Lung (tissue), 12 donors: ENCODE data around the gene ALG14. TPM values are rescaled to one million over a fixed set of nuclear protein-coding genes. Genes with fewer than 3 reads are reported as not detected.
A peak's percentile ranks its signal among the peaks of the same experiment; 100 is the strongest.

Experiments
- ATAC-seq: fragments of 200-7000 bp; cut with Tn5 transposase; one replicate; pipeline ENCODE4 v1.9.1; 2020; ENCODE audit warnings: moderate number of reproducible peaks; ENCODE audit not compliant: insufficient read depth, low FRiP score
- DNase-seq, 3 donors: peaks; one replicate each; pipeline ENCODE4 v3.0.0-alpha.2; 2013 to 2017
- H3K27ac ChIP-seq, 2 donors: one replicate each; pipeline ENCODE4 v1.5.1; 2013; ENCODE audit warnings: mild to moderate bottlenecking in 2 of 2, moderate library complexity in 2 of 2, control low read depth in 1 of 2, inconsistent platforms in 1 of 2, low read depth in 1 of 2, low read length in 1 of 2
- H3K27me3 ChIP-seq, 3 donors: one replicate each; pipeline ENCODE4 v1.5.1; 2013; ENCODE audit warnings: low read length in 2 of 3; ENCODE audit not compliant: control insufficient read depth in 3 of 3, insufficient read depth in 3 of 3
- H3K36me3 ChIP-seq, 4 donors: one replicate each; pipeline ENCODE4 v1.5.1; 2013; ENCODE audit warnings: low read length in 4 of 4, mild to moderate bottlenecking in 1 of 4, moderate library complexity in 1 of 4; ENCODE audit not compliant: control insufficient read depth in 4 of 4, insufficient read depth in 4 of 4
- H3K4me1 ChIP-seq, 5 donors: one replicate each; pipeline ENCODE4 v1.5.1; 2013; ENCODE audit warnings: low read length in 5 of 5, mild to moderate bottlenecking in 2 of 5, moderate library complexity in 1 of 5; ENCODE audit not compliant: control insufficient read depth in 5 of 5, insufficient read depth in 5 of 5
- H3K4me3 ChIP-seq: one replicate; pipeline ENCODE4 v1.5.1; 2013; ENCODE audit warnings: mild to moderate bottlenecking, control low read depth, moderate library complexity
- H3K9ac ChIP-seq, 2 donors: one replicate each; pipeline ENCODE4 v1.5.1; 2013; ENCODE audit warnings: low read length in 2 of 2, control low read depth in 1 of 2; ENCODE audit not compliant: insufficient read depth in 1 of 2
- H3K9me3 ChIP-seq, 4 donors: one replicate each; pipeline ENCODE4 v1.5.1; 2013; ENCODE audit warnings: low read length in 3 of 4, mild to moderate bottlenecking in 1 of 4, moderate library complexity in 1 of 4; ENCODE audit not compliant: control insufficient read depth in 4 of 4, insufficient read depth in 3 of 4
- CTCF ChIP-seq: IDR thresholded peaks from 2 replicates; pipeline ENCODE4 v1.5.1; 2012; ENCODE audit warnings: mild to moderate bottlenecking; ENCODE audit errors: control extremely low read depth, extremely low read depth
- WGBS, 2 donors: extraction: QIAGEN DNeasy Blood & Tissue Kit; methylation state at CpG; one replicate each; pipeline ENCODE4 v1.1.7; 2013; 5-methylcytosine and 5-hydroxymethylcytosine counted together
- polyA plus RNA-seq, 2 donors: library from polyadenylated mRNA; stranded (reverse); fragments of 200-250 nt; gene quantifications; one replicate each; pipeline ENCODE4 v1.2.1, GENCODE V29; 2013
- total RNA-seq, 2 donors: library from RNA; depleted of rRNA in 1 of 2; stranded (reverse); fragments of >200 nt in 1 of 2; gene quantifications; one replicate each; pipeline ENCODE4 v1.2.1, GENCODE V29; 2014 to 2021
- donor health status: control.
- donor health status: control.
- donor health status: Bipolar disorder and iron deficiency.
- donor health status: healthy.
- donor health status: DM: yes; HTN: yes; CAD: no.

The ALG14 gene
- total and polyA plus RNA-seq, 4 donors = 0.97 to 7.5 (median 1.6) TPM

- no peak overlapping the region for H3K27ac ChIP-seq
- no peak for TF ChIP-seq CTCF
- no peaks in the 10 kb centered on the region for H3K27me3 ChIP-seq
- H3K9me3 ChIP-seq = no peaks in the 10 kb centered on the region
- no peak overlapping the region for H3K4me3 ChIP-seq
- H3K4me1 ChIP-seq = peaks cover 1 to 20% (median 6%) of the 10 kb centered on the region in 5 donors
- no peak for DNase-seq
- no peak for ATAC-seq
- H3K36me3 ChIP-seq = no peaks in the 10 kb centered on the region
- no peak overlapping the region for H3K9ac ChIP-seq
- 92 to 98% methylated on average over 1 of the region's 1 CpG for WGBS, 2 donors
These were observed 114.7 kb downstream of the ALG14 start for GRCh38 chr1:94958081-94958480.

GRCh38 chr1:94955767-94956632 lies 116.8 kb downstream of the ALG14 start:
- H3K9me3 ChIP-seq = no peaks in the 10 kb centered on the region
- H3K27me3 ChIP-seq = no peaks in the 10 kb centered on the region
- ATAC-seq (no peak), DNase-seq (peak in 2 of 3 donors; percentile 45 to 56)
- 67 to 83% methylated on average over 6 of the region's 6 CpGs for WGBS, 2 donors
- peaks cover 1 to 14% (median 6%) of the 10 kb centered on the region in 5 donors for H3K4me1 ChIP-seq
- H3K36me3 ChIP-seq = no peaks in the 10 kb centered on the region
- peak overlapping the region in 1 of 2 donors; percentile 56 for H3K27ac ChIP-seq
- no peak for TF ChIP-seq CTCF
- no peak overlapping the region for H3K4me3 ChIP-seq
- H3K9ac ChIP-seq = no peak overlapping the region

- TF ChIP-seq CTCF = no peak
- DNase-seq = no peak
- Histone ChIP-seq H3K4me3 (no peak overlapping the region), H3K4me1 (peaks cover 4 to 14% (median 10%) of the 10 kb centered on the region in 5 donors), H3K27me3 (no peaks in the 10 kb centered on the region), H3K36me3 (no peaks in the 10 kb centered on the region), H3K27ac (no peak overlapping the region), H3K9me3 (no peaks in the 10 kb centered on the region), H3K9ac (no peak overlapping the region)
- no peak for ATAC-seq
- 80 to 91% methylated on average over 9 of the region's 9 CpGs for WGBS, 2 donors
These were observed 118.2 kb downstream of the ALG14 start for GRCh38 chr1:94954263-94955220.
